Right lobe of liver (tissue), 4 donors: ENCODE measurements around the gene GNAT2.

Experiments
- CTCF ChIP-seq, 4 donors: fragments of 200-600 bp in 3 of 4; fragments of 450-650 bp in 1 of 4; IDR thresholded peaks; one replicate each; pipeline versions ENCODE4 v1.5.1 to v1.8.0; 2016 to 2022; ENCODE audit warnings: antibody characterized with exemption in 4 of 4, mild to moderate bottlenecking in 2 of 4
- POLR2A ChIP-seq: fragments of 450-650 bp; IDR thresholded peaks from one replicate; pipeline ENCODE4 v1.6.1; 2017; ENCODE audit warnings: antibody characterized with exemption, mild to moderate bottlenecking
- donor health status: DM: no; HTN: no; CAD: no.
- donor health status: DM: no; HTN: no; CAD: no.
- donor health status: DM: no; HTN: yes; CAD: no.

- TF ChIP-seq CTCF (IDR thresholded peaks at IDR 0.05) (no peak), POLR2A (no peak)
These were observed 49.0 kb downstream of the GNAT2 start for GRCh38 chr1:109570414-109570813.
